ENCODE results near the gene RBM33.
"Not testable (repeated sequence)": the region's sequence is repeated elsewhere in the genome, so short reads cannot be mapped to it uniquely, and the experiment has no call there.

The RBM33 gene

GRCh38 chr7:155813125-155813524 lies 168.7 kb downstream of the RBM33 start:
- DNase-seq = no peak

DNA sequence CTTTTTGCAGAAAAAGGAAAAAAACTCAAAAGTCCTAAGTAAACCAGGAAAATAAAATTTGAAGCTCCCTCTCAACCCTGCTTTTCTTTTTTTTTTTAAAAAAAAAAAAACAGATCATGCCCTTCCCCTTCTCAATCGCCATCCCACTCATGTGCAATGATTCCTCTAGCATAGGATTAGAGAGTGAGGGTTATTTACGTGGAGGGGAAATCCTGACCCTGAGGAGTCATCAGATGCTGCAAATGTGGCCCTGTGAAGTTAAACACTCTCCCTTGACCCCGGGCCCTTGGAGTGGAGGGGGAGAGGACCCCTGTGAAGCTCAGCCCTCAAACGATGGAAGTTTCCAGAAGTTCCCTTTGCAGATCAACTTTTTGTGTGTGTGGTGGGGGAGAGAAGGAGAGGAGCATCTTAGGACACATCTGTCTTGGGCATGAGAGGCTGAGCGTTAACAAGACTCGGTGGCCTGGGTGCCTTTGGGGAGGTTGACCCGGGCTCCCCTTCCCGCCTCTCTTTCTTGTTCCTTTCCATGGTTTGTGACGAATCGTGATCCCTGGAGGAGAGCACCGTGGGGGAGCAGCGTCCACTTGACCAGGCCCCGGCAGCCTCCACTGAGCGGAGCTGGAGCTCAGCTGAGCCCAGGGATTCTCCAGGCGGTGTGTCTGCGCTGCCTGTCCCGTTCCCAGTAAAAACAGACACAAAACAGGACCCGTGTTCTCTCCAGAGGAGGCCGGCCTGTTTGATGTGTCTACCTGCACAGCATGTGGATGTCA lies 169.3 kb downstream of the RBM33 start:
- DNase-seq = no peak

- no peak for DNase-seq
Observed at GRCh38 chr7:155814316-155815276, 170.1 kb downstream of the RBM33 start.

- DNase-seq = peak; percentile 53
Observed at GRCh38 chr7:155815332-155816191, 171.1 kb downstream of the RBM33 start.

DNA sequence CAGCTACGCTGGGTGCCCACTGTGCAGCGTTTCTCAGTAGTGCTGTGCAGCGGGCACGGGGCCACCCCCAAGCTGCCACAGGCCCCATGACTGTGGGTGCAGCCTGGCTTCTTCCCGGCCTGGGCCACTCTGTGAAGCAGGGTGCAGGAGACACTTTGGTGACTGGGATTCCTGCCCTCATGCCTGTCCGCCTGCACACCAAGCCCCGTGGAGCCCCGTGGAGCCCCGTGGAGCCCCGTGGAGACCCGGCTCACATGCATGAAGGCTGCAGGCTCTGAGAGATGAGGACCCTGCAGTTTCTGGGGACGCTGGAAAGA lies 171.7 kb downstream of the RBM33 start:
- no peak for DNase-seq

DNA sequence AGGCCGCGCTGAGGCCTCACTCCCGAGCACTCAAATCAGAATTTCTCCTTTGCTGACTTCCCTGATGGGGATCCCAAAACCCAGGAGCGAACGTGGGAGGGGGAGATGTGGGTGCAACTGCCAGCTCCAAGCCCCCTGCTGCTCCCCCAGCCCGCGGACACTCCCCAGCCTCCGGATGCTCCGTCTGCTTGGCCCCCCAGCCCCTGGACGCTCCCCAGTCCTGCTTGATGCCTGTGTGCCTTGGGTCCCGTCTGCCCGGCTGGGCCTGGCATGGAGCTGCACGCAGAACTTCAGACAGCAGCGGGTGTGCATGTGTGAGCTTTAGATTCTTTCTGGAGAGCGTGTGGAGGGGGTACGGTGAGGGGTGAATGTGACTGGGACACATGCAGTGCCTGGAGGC lies 172.5 kb downstream of the RBM33 start:
- DNase-seq = no peak

DNA sequence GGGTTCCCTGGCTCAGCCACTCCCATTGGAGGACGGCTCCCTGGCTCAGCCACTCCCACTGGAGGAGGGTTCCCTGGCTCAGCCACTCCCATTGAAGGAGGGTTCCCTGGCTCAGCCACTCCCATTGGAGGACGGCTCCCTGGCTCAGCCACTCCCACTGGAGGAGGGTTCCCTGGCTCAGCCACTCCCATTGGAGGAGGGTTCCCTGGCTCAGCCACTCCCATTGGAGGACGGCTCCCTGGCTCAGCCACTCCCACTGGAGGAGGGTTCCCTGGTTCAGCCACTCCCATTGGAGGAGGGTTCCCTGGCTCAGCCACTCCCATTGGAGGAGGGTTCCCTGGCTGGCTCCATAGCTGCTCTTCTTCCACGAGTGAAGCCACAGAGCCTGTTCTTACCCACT lies 173.1 kb downstream of the RBM33 start:
- DNase-seq = not testable (repeated sequence)

GRCh38 chr7:155818154-155818819 lies 173.8 kb downstream of the RBM33 start:
- DNase-seq = no peak

DNA sequence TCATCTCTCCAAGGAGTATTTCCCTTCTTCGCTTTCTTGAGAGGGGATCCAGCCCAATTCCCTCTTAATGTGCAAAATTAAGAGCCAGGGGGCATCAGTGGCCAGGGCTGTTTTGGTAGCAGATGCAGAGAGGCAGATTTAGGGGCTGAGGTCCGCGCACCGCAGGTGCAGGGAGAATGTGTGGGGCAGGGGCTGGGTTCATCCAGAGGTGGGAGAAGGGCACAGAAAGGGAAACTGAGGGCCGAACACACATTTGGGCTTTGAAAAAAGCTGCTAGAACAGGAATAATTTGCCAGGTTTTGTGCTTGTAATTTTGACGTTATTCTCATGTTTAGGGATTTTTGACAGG lies 174.3 kb downstream of the RBM33 start:
- DNase-seq = no peak

- DNase-seq = no peak
Observed at GRCh38 chr7:155819186-155819585, 174.7 kb downstream of the RBM33 start.

GRCh38 chr7:155820246-155820645 lies 175.8 kb downstream of the RBM33 start:
- no peak for DNase-seq

DNA sequence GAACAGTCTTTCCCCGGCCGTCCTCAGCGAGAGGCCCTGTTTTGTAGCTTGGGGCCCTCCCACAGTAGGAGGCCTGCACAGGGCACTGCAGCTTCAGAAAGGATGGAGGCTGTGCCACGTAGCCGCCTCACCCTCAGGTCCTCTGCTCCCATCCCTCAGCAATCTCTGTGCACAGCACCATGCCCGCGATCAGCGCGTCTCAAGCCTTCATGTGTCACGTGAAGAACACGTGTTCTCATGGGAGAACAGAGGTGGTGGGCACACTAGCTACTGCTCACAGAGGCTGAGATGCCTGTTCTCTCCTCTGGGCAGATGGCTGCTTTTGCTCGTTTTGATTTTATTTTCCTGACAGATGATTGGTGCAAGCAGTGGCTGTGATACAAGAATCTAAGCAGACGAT lies 176.3 kb downstream of the RBM33 start:
- no peak for DNase-seq

DNA sequence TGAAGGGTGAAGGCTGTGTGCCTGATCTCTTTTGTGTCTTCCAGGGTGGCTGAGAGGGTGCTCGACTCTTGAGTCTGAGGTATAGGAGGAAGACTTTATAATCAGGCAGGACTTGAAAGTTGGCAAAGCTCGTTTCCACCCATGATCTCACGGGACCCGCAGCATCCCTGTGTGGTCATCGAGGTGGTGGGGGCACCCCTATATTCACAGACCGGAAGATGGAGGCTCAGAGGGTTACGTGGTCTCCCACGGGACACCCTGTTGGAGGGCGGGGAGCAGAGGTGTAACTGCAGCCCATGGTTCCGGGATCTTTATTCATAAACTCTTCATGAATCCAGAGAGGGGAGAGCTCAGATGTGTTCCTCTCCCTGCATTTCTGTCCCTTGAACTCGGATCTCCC lies 177.4 kb downstream of the RBM33 start:
- no peak for DNase-seq

DNA sequence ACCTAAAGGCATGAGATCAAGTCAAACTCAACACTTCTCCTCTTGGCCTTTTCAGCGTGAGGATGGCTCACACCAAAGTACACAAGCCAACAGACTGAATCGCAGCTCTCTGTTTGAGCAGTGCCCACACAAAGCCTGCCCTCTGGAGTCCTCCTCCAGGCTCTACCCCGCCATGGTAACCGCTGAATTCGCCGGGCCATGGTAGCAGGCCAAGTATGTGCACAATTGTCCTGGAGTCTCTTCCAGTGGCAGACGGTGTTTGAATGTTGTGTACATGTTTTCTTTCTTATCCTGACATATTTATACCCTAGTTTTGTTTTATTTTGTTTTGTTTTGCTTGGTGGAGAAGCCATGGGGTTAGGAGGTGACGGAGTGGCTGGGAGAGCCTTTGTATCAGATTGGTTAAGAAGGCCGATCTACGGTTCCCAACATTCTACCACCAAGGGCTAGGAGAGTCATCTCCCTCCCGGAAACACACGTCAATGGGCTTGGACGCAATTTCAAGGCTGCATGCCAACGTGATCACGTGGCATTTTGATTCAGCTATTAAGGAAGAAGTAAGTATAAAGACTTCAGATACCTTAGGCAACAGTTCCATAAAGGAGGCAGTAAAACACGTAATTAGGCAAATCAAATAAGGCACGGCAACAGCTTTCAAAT lies 179.9 kb downstream of the RBM33 start:
- no peak for DNase-seq

DNA sequence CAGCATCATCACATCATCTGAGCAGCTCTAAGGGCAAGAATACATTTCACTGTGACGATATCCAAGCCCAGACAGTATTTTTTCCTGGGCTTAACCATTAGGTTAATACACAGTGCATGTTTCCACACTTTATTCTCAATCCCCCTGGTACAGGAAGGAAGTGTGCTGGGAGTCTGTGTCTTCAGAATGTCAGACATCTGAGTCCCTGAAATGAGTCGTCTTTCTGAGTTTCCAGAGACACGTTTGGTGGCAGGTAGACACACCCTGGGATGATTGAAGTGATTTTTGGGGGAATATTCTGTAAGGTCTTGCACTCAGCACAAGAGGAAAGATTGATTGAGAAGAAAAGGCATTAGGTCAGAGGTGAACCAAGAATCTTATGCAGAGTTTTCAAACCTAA lies 180.9 kb downstream of the RBM33 start:
- DNase-seq = no peak

DNA sequence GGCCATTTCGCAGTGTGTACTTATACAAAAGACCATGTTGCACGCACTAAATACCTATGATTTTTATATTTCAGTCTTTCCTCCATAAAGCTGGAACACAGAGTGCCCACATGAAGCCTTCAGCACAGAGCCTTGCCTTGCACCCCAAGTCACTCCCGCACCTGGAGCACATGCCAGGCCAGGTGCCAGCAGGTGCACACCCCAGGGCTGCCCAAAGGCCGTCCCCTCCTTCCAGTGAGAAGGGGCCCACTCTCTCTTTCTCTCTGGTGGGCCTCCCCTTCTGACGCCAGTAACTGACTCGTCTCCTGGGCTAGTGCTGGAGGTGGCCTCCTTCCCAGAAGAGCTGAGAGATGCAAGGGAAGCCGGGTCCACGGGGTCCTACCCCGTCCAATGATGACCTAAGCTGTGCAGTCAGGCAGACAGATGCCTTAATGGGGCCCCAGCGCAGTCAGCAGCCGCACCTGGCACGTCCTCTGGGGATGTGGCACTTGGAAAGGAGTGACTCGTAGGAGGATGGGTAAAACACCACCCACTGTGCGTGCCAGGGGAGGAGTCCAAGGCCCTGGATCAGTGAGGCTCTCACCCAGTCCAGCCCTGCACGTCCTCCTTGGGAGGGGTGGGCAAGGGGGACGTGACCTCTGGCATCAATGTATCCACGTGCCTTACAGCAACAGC lies 185.5 kb downstream of the RBM33 start:
- no peak for DNase-seq

Data from CD4-positive, alpha-beta T cell treated with Interleukin-10 for 1 hour (primary cell).